Thyroid gland (tissue), 4 donors: ENCODE measurements around the gene ATP6V1G2. TPM values are rescaled to one million over a fixed set of nuclear protein-coding genes. Genes with fewer than 3 reads are reported as not detected.

Experiments used
- DNase-seq, 2 donors: peaks; one replicate each; pipeline ENCODE4 v3.0.0-alpha.2; 2019
- H3K27ac ChIP-seq, 3 donors: fragments of 200-600 bp; sonication (generic); 1 replicate in 2 of 3; 2 replicates in 1 of 3; pipeline ENCODE4 v1.5.1; 2016 to 2019; ENCODE audit warnings: mild to moderate bottlenecking in 1 of 3, moderate library complexity in 1 of 3
- H3K27me3 ChIP-seq: fragments of 200-600 bp; sonication (generic); one replicate; pipeline ENCODE4 v1.5.1; 2019
- H3K36me3 ChIP-seq, 2 donors: fragments of 200-600 bp; sonication (generic); one replicate each; pipeline ENCODE4 v1.5.1; 2016 to 2019
- H3K4me1 ChIP-seq, 2 donors: fragments of 200-600 bp; sonication (generic); one replicate each; pipeline ENCODE4 v1.5.1; 2017 to 2019
- H3K4me3 ChIP-seq, 3 donors: fragments of 200-600 bp; sonication (generic); replicated peaks in 1 of 3; 1 replicate in 2 of 3; 2 replicates in 1 of 3; pipeline ENCODE4 v1.5.1; 2016; ENCODE audit warnings: mild to moderate bottlenecking in 1 of 3
- H3K9me3 ChIP-seq: fragments of 200-600 bp; sonication (generic); one replicate; pipeline ENCODE4 v1.5.1; 2017
- POLR2A ChIP-seq, 2 donors: fragments of 450-650 bp; IDR thresholded peaks; one replicate each; pipeline ENCODE4 v1.6.1; 2017; ENCODE audit warnings: antibody characterized with exemption in 2 of 2, mild to moderate bottlenecking in 2 of 2, moderate library complexity in 1 of 2
- WGBS, 2 donors: methylation state at CpG; one replicate each; pipeline ENCODE4 v1.1.5; 2017; 5-methylcytosine and 5-hydroxymethylcytosine counted together
- intact Hi-C: fragments of 100-400 bp; cut with DNase I; formaldehyde crosslinking; loops from one replicate; pipeline ENCODE4 v1.15.1; 2023
- total RNA-seq, 4 donors: library from RNA; depleted of rRNA; stranded (reverse); fragments of >200 nt; gene quantifications; one replicate each; pipeline ENCODE4 v1.2.3, GENCODE V29; 2016
- TF ChIP-seq, protein P1 (sequence below), 6 experiments: fragments of 200-600 bp in 3 of 6; fragments of 450-650 bp in 3 of 6; sonication (generic) in 3 of 6; IDR thresholded peaks; one replicate each; pipeline ENCODE4 v1.5.1; 2016 to 2019; ENCODE audit warnings: antibody characterized with exemption in 6 of 6, mild to moderate bottlenecking in 2 of 6, inconsistent platforms in 1 of 6, moderate library complexity in 1 of 6

ATP6V1G2 gene
- total RNA-seq, 4 donors from 2014 or later: 1.2 to 3.9 (median 2.6) TPM

DNA sequence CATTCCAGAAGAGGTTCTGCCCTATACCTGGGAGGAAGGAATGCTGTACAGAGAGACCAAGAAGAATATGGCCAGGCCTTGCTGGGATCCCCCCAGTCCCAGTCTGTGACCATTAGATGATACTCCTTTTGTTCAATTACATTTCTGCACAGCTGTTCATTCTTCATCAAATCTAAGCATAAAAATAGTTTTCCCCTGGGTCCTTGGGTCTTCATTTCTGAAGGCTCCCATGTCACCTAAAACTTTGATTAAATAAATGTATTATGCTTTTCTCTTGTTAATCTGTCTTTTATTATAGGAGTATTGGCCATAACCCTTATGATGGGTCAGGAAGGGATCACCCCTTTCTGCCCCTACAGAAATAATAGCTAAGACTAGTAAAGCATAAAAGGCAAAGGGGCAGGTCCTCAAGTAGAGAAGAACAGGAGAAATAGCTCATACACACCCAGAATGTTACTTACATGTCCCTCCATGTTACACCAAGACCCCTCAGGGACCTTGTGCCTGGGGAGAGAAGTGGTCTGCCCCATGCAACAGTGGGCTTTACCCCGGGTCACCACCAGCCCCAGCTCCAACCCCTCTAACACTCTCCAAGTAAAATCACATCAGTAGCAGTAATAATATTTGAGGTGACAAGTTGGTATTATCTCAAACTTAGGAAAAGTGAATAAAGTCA lies 23.6 kb upstream of the ATP6V1G2 start:
- Histone ChIP-seq H3K4me1 (no peaks in the 10 kb centered on the region), H3K4me3 (no peak overlapping the region), H3K9me3 (no peaks in the 10 kb centered on the region), H3K36me3 (no peaks in the 10 kb centered on the region), H3K27me3 (no peaks in the 10 kb centered on the region), H3K27ac (no peak overlapping the region)
- WGBS, 2 donors: 70 to 80% methylated on average over 1 of the region's 1 CpG
- TF ChIP-seq, protein P1, sequence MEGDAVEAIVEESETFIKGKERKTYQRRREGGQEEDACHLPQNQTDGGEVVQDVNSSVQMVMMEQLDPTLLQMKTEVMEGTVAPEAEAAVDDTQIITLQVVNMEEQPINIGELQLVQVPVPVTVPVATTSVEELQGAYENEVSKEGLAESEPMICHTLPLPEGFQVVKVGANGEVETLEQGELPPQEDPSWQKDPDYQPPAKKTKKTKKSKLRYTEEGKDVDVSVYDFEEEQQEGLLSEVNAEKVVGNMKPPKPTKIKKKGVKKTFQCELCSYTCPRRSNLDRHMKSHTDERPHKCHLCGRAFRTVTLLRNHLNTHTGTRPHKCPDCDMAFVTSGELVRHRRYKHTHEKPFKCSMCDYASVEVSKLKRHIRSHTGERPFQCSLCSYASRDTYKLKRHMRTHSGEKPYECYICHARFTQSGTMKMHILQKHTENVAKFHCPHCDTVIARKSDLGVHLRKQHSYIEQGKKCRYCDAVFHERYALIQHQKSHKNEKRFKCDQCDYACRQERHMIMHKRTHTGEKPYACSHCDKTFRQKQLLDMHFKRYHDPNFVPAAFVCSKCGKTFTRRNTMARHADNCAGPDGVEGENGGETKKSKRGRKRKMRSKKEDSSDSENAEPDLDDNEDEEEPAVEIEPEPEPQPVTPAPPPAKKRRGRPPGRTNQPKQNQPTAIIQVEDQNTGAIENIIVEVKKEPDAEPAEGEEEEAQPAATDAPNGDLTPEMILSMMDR (IDR thresholded peaks at IDR 0.05): no peak
- no peak for TF ChIP-seq POLR2A (IDR thresholded peaks at IDR 0.05)
- intact Hi-C loops: no loop called here
- no peak for DNase-seq

DNA sequence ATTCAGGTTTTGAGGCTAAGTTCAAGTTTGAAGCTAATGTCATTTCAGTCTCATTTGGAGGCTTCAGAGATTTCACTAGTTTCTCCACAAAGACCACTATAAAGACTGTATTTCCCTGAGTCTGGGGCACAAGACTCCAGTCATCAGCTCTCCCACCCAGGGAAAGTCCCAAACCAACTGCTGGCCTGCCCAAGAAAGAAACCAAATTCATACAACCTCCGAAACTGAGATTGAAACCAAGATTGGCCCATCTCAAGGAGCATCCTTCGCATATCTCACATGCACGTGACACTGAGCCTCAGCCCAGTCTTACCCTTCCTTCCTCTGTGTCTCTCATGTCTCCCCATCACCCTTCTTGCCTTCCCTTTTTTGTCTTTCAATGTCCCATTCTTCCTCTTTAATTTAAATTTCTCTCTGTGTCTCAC lies 22.1 kb upstream of the ATP6V1G2 start:
- intact Hi-C loops: no loop called here
- Histone ChIP-seq H3K4me1 (no peaks in the 10 kb centered on the region), H3K9me3 (no peaks in the 10 kb centered on the region), H3K36me3 (no peaks in the 10 kb centered on the region), H3K27me3 (no peaks in the 10 kb centered on the region), H3K27ac (no peak overlapping the region), H3K4me3 (no peak overlapping the region)
- DNase-seq: no peak
- 55 to 82% methylated on average over 3 of the region's 3 CpGs for WGBS, 2 donors
- TF ChIP-seq, protein P1 (IDR thresholded peaks at IDR 0.05): no peak
- no peak for TF ChIP-seq POLR2A (IDR thresholded peaks at IDR 0.05)

DNA sequence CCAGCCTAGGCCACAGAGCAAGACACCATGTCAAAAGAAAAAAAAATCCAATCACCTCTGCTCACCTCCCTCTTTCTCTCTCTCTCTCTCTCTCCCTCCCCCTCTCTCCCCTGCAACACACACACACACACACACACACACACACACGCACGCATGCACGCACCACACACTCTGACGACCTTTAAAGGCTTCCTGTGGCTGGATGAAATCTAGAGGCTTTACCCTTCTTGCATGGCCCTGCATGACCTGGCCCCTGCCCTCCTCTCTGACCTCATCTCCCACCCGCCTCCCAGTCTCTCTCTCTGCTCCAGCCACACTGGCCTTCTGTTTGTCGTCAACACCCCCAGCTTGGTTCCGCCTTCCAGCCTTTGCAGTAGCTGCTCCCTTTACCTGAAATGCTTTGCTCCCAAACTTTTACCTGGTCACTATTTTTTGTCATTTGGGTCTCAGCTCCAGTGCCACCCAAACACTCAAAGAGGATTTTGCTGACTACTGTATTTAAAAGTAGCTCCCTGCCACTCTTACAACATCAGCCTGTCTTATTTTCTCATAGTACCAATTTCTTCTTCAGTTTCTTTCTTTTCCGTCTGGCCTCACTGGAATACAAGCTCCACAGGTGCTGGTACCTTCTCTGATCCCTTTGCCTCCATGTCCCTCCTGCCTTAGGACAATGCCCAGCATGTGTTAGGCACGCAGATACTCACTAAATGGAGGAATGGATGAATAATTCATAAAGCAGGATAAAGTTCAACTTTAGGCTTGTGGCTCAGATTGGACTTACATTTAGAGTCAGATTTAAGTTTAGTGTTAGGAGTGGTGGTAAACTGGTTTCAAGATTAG lies 21.3 kb upstream of the ATP6V1G2 start:
- WGBS, 2 donors: 42 to 55% methylated on average over 9 of the region's 9 CpGs
- Histone ChIP-seq H3K4me1 (no peaks in the 10 kb centered on the region), H3K27me3 (no peaks in the 10 kb centered on the region), H3K27ac (no peak overlapping the region), H3K36me3 (no peaks in the 10 kb centered on the region), H3K9me3 (no peaks in the 10 kb centered on the region), H3K4me3 (no peak overlapping the region)
- intact Hi-C loops: no loop called here
- no peak for DNase-seq
- TF ChIP-seq, protein P1 (IDR thresholded peaks at IDR 0.05): no peak
- no peak for TF ChIP-seq POLR2A (IDR thresholded peaks at IDR 0.05)

DNA sequence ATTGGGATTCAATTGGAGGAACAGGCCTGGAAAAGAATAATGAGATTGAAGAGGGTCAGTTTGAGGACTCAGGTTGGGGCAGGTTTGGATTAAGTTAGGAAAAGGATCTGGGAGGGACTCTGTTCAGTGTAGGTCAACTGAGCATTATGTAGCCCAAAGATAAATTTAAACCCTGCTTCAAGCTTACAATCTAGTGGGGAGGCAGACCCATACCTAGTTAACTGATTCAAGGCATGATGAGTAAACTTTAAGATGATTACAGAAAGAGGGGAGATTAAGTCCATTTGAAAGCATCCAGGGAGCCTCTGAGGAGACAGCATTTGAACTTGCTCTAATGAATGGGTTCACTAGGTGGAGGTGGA lies 14.3 kb upstream of the ATP6V1G2 start:
- H3K27me3 ChIP-seq: no peaks in the 10 kb centered on the region
- DNase-seq: no peak
- peaks cover 16 to 29% of the 10 kb centered on the region in 2 donors for H3K36me3 ChIP-seq
- peaks cover 0 to 28% of the 10 kb centered on the region in 2 donors for H3K4me1 ChIP-seq
- no peaks in the 10 kb centered on the region for H3K9me3 ChIP-seq
- H3K4me3 ChIP-seq: no peak overlapping the region
- intact Hi-C loops: no loop called here
- TF ChIP-seq, protein P1 (IDR thresholded peaks at IDR 0.05): no peak
- no peak for TF ChIP-seq POLR2A (IDR thresholded peaks at IDR 0.05)
- H3K27ac ChIP-seq: peak overlapping the region in 1 of 3 donors; percentile 2
